H1 (cell line): Measurements from ENCODE around the gene CACNA2D3. TPM values are rescaled to one million over a fixed set of nuclear protein-coding genes. Genes with fewer than 3 reads are reported as not detected.

Experiments
- CTCF ChIA-PET: fragments of 300-600 bp; sonication (Branson Sonifier 250); formaldehyde crosslinking; loops from one replicate; lab custom pipeline; 2021; ENCODE audit not compliant: partially characterized antibody; lab: Charles Lee
- POLR2A ChIA-PET: fragments of 300-600 bp; sonication (Branson Sonifier 250); formaldehyde crosslinking; loops from one replicate; lab custom pipeline; 2021; ENCODE audit warnings: inconsistent platforms; ENCODE audit not compliant: partially characterized antibody; lab: Charles Lee
- DNase-seq, 2 experiments: peaks; one replicate each; pipeline versions ENCODE4 v3.0.0 to v3.0.0-alpha.2; 2010 to 2022; ENCODE audit warnings: low spot score in 2 of 2, low read depth in 1 of 2, mixed read lengths in 1 of 2
- FAIRE-seq: peaks from 2 replicates; lab custom pipeline; 2011; peaks lifted over from hg19 to GRCh38; lab: Jason Lieb, UNC
- H2AFZ ChIP-seq: 2 replicates; pipeline ENCODE4 v1.8.1; 2012; ENCODE audit warnings: low read length, inconsistent platforms
- H2AK5ac ChIP-seq: 2 replicates; pipeline ENCODE4 v1.6.1; 2013; ENCODE audit warnings: low read depth, low read length
- H2BK120ac ChIP-seq: replicated peaks from 2 replicates; pipeline ENCODE3; 2013; ENCODE audit warnings: low read depth, low read length, inconsistent platforms
- H2BK12ac ChIP-seq: 2 replicates; pipeline ENCODE4 v1.6.1; 2013; ENCODE audit warnings: low read depth, low read length
- H2BK15ac ChIP-seq: 2 replicates; pipeline ENCODE4 v1.6.1; 2013; ENCODE audit warnings: low read length
- H2BK20ac ChIP-seq: 2 replicates; pipeline ENCODE4 v1.6.1; 2013; ENCODE audit warnings: low read length
- H2BK5ac ChIP-seq: 2 replicates; pipeline ENCODE4 v1.6.1; 2013; ENCODE audit warnings: low read depth, low read length
- H3K14ac ChIP-seq: 2 replicates; pipeline ENCODE4 v1.6.1; 2013; ENCODE audit warnings: inconsistent platforms; ENCODE audit not compliant: insufficient read length
- H3K18ac ChIP-seq: 2 replicates; pipeline ENCODE4 v1.6.1; 2013; ENCODE audit warnings: low read length; ENCODE audit errors: extremely low read depth
- H3K23ac ChIP-seq: 2 replicates; pipeline ENCODE4 v1.6.1; 2013; ENCODE audit warnings: inconsistent platforms; ENCODE audit not compliant: insufficient read length
- H3K23me2 ChIP-seq: 2 replicates; pipeline ENCODE4 v1.6.1; 2013; ENCODE audit warnings: low read depth, low read length
- H3K27ac ChIP-seq: 2 replicates; pipeline ENCODE4 v1.6.1; 2011; ENCODE audit warnings: low read depth, low read length, inconsistent platforms
- H3K27me3 ChIP-seq, 4 experiments: replicated peaks in 1 of 4; 1 replicate in 1 of 4; 2 replicates in 3 of 4; pipeline versions ENCODE4 v1.6.1 to v1.8.1; 2011 to 2013; ENCODE audit warnings: low read length in 3 of 4, mild to moderate bottlenecking in 3 of 4, inconsistent platforms in 2 of 4, mixed read lengths in 2 of 4, moderate library complexity in 1 of 4; ENCODE audit not compliant: control insufficient read depth in 3 of 4, insufficient read depth in 3 of 4; ENCODE audit errors: extremely low read depth in 1 of 4
- H3K36me3 ChIP-seq, 4 experiments: 2 replicates each; pipeline versions ENCODE4 v1.6.1 to v1.8.1; 2011 to 2013; ENCODE audit warnings: mild to moderate bottlenecking in 4 of 4, low read length in 3 of 4, moderate library complexity in 2 of 4, control low read depth in 1 of 4, inconsistent platforms in 1 of 4; ENCODE audit not compliant: insufficient read depth in 4 of 4, control insufficient read depth in 2 of 4
- H3K4ac ChIP-seq: replicated peaks from 2 replicates; pipeline ENCODE3; 2013; ENCODE audit warnings: low read length, low read depth, mixed read lengths, inconsistent platforms; ENCODE audit not compliant: insufficient read length
- H3K4me1 ChIP-seq, 4 experiments: replicated peaks in 1 of 4; 1 replicate in 1 of 4; 2 replicates in 3 of 4; pipeline versions ENCODE4 v1.6.1 to v1.8.1; 2011 to 2013; ENCODE audit warnings: low read length in 3 of 4, inconsistent platforms in 2 of 4, mixed read lengths in 1 of 4; ENCODE audit not compliant: insufficient read depth in 4 of 4, control insufficient read depth in 3 of 4
- H3K4me2 ChIP-seq, 2 experiments: 2 replicates each; pipeline versions ENCODE4 v1.6.1 to v1.8.1; 2011 to 2013; ENCODE audit warnings: low read depth in 2 of 2, low read length in 2 of 2, control low read depth in 1 of 2, inconsistent platforms in 1 of 2, mild to moderate bottlenecking in 1 of 2; ENCODE audit not compliant: insufficient read depth in 1 of 2
- H3K4me3 ChIP-seq, 4 experiments: fragments of 200-600, 300-600 bp in 1 of 4; sonication (generic), shearing (Covaris generic), sonication (Bioruptor Twin) in 1 of 4; 2 replicates each; pipeline versions ENCODE4 v1.5.1 to v1.8.1; 2011 to 2016; ENCODE audit warnings: low read length in 4 of 4, low read depth in 3 of 4, control low read depth in 2 of 4, inconsistent platforms in 2 of 4, mild to moderate bottlenecking in 2 of 4, mixed read lengths in 1 of 4, moderate library complexity in 1 of 4; ENCODE audit not compliant: insufficient read depth in 2 of 4; ENCODE audit errors: extremely low read depth in 1 of 4
- H3K56ac ChIP-seq: replicated peaks from 2 replicates; pipeline ENCODE3; 2013; ENCODE audit warnings: low read depth, mild to moderate bottlenecking, mixed read lengths, low read length, inconsistent platforms; ENCODE audit not compliant: insufficient read length
- H3K79me1 ChIP-seq: 2 replicates; pipeline ENCODE4 v1.6.1; 2013; ENCODE audit warnings: low read depth, low read length, control low read depth
- H3K79me2 ChIP-seq, 2 experiments: 2 replicates each; pipeline versions ENCODE4 v1.6.1 to v1.8.1; 2012 to 2013; ENCODE audit warnings: low read length in 2 of 2, mild to moderate bottlenecking in 2 of 2, inconsistent platforms in 1 of 2; ENCODE audit not compliant: insufficient read depth in 2 of 2, control insufficient read depth in 1 of 2
- H3K9ac ChIP-seq, 4 experiments: replicated peaks in 1 of 4; 1 replicate in 1 of 4; 2 replicates in 3 of 4; pipeline versions ENCODE4 v1.6.1 to v1.8.1; 2011 to 2013; ENCODE audit warnings: low read depth in 3 of 4, low read length in 3 of 4, control low read depth in 2 of 4, mild to moderate bottlenecking in 2 of 4, moderate library complexity in 2 of 4, inconsistent platforms in 1 of 4; ENCODE audit errors: extremely low read depth in 1 of 4
- H3K9me3 ChIP-seq, 2 experiments: 2 replicates each; pipeline versions ENCODE4 v1.6.1 to v1.8.1; 2012 to 2013; ENCODE audit warnings: mild to moderate bottlenecking in 2 of 2, moderate library complexity in 2 of 2, control low read depth in 1 of 2, inconsistent platforms in 1 of 2, low read depth in 1 of 2, low read length in 1 of 2, mixed read lengths in 1 of 2; ENCODE audit not compliant: insufficient read depth in 2 of 2
- H4K20me1 ChIP-seq, 2 experiments: replicated peaks in 1 of 2; 2 replicates each; pipeline versions ENCODE3 to v1.8.1; 2011 to 2013; ENCODE audit warnings: inconsistent platforms in 2 of 2, low read length in 2 of 2, mild to moderate bottlenecking in 1 of 2; ENCODE audit not compliant: insufficient read depth in 2 of 2, control insufficient read depth in 1 of 2
- H4K5ac ChIP-seq: 2 replicates; pipeline ENCODE4 v1.6.1; 2013; ENCODE audit warnings: low read length, low read depth, mixed read lengths, inconsistent platforms; ENCODE audit not compliant: insufficient read length
- H4K8ac ChIP-seq: 2 replicates; pipeline ENCODE4 v1.8.0; 2013; ENCODE audit warnings: mild to moderate bottlenecking, moderate library complexity, low read length, inconsistent platforms; ENCODE audit not compliant: insufficient read depth; ENCODE audit errors: extremely low read depth
- H4K91ac ChIP-seq: replicated peaks from 2 replicates; pipeline ENCODE3; 2013; ENCODE audit warnings: low read length, mixed read lengths, inconsistent platforms; ENCODE audit not compliant: insufficient read length
- NRF1 ChIP-seq: IDR thresholded peaks from 2 replicates; pipeline ENCODE4 v1.6.1; 2011; ENCODE audit warnings: mild to moderate bottlenecking, low read depth, low read length, improper control_type of control experiment
- TAF1 ChIP-seq: IDR thresholded peaks from 2 replicates; pipeline ENCODE4 v1.6.1; 2011; ENCODE audit warnings: mild to moderate bottlenecking, low read depth, low read length
- WGBS, 2 experiments: shearing (Covaris generic) in 1 of 2; methylation state at CpG; one replicate each; pipeline versions ENCODE4 v1.1.6 to v1.1.7; 2013 to 2015; ENCODE audit warnings: low lambda C conversion rate in 2 of 2, mixed read lengths in 2 of 2, inconsistent platforms in 1 of 2, low coverage in 1 of 2, missing lambda C conversion rate in 1 of 2; ENCODE audit not compliant: insufficient replicate concordance in 2 of 2, insufficient coverage in 1 of 2, insufficient read length in 1 of 2; ENCODE audit errors: extremely low coverage in 1 of 2, missing lambda C conversion rate in 1 of 2; 5-methylcytosine and 5-hydroxymethylcytosine counted together
- polyA plus RNA-seq, 7 experiments: library from polyadenylated mRNA; depleted of rRNA in 3 of 7; stranded (reverse) in 5 of 7; unstranded in 2 of 7; fragments of >200 nt in 5 of 7; fragments of 200-250 nt in 2 of 7; gene quantifications; 1 replicate in 5 of 7; 2 replicates in 1 of 7; 4 replicates in 1 of 7; pipeline versions ENCODE4 v1.2.1 to v1.2.3, GENCODE V29; 2011 to 2013; ENCODE audit warnings: missing spikeins in 2 of 7, mixed read lengths in 2 of 7
- total RNA-seq: library from RNA; stranded (reverse); fragmentation: NEBNext Ultra II Directional; extraction: Animal tissue kit (Norgen Biotek cat#: 25700); gene quantifications from 2 replicates; pipeline ENCODE4 v1.2.1, GENCODE V29; 2021
- TF ChIP-seq, protein P1 (sequence below): IDR thresholded peaks from 2 replicates; pipeline ENCODE4 v1.6.1; 2011; ENCODE audit warnings: low read length, improper control_type of control experiment
- TF ChIP-seq, protein P2 (sequence below): IDR thresholded peaks from 2 replicates; pipeline ENCODE4 v1.6.1; 2012; ENCODE audit warnings: inconsistent platforms

The CACNA2D3 gene
- total and polyA plus RNA-seq, 2 of the 8 experiments (the other 6 are each of a cell fraction or from before 2014, with no cell fraction given): 1.5 to 1.8 TPM

DNA sequence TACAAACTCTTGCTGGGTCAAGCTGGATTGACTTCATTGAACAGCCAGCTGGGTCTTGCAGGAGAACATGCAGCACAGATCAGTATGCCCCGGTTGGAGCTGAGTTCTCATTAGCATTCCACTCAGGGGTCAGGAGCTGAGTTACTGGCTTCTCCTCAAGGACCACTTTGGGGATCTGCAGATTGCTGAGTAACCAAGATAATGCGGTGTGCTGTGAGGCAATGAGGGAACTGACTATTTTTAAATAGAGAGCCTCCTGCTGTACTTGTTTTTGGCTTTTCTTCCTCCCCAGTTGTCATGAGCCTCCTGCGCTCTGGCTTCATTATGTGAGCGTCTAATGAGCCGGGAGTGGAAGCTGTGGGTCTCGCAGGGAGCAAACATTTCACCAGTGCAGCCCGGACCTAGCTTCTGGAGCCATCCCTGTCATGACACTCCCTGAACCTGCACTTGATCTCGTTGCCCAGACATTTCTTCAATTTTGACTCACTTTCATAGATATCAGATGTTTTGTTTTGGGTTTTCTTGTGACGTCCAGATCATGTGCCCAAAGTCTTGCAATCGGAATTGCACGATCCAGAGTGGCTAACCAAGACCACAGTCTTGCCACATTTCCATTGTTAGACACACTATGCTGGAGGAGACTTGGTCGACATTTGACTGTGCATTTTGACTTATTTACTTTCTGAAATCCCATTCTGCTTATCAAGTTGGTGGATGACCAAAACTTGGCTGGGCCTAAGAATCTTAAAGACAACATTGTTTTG is 478.3 kb downstream of the CACNA2D3 start:
- FAIRE-seq: peak; percentile 50
- H3K9me3 ChIP-seq: no peaks in the 10 kb centered on the region
- H4K91ac ChIP-seq: no peak overlapping the region
- WGBS, 2 experiments: 85% methylated on average over 12 of the region's 12 CpGs; no CpG with 5 or more reads in 1 of the 2 experiments
- no peak overlapping the region for H2AK5ac ChIP-seq
- no peak overlapping the region for H2BK120ac ChIP-seq
- no peaks in the 10 kb centered on the region for H3K36me3 ChIP-seq
- no peak overlapping the region for H4K8ac ChIP-seq
- H3K27me3 ChIP-seq: 0 out of 7 replicates have a peak, but pooled peaks cover 0 to 3% (median 0%) of the 10 kb centered on the region in 4 experiments
- peak overlapping the region; percentile 55; the same call in 1 of the 2 replicates for H2AFZ ChIP-seq
- no peak overlapping the region for H3K4me3 ChIP-seq
- no peak overlapping the region for H2BK15ac ChIP-seq
- peak in 1 of 2 experiments; percentile 39 for DNase-seq
- ChIA-PET POLR2A (interaction anchor here (1.4 to 2.0 kb wide), 2 partner anchors 27 to 31 kb away, joined by 6 to 17 read pairs; no protein-coding TSS in a partner anchor), CTCF (interaction anchor here (0.6 to 2.7 kb wide), 3 partner anchors 48 to 159 kb away, joined by 3 to 9 read pairs (median 4); no protein-coding TSS in a partner anchor)
- no peak overlapping the region for H3K56ac ChIP-seq
- H3K4ac ChIP-seq: no peak overlapping the region
- no peak overlapping the region for H3K23ac ChIP-seq
- H2BK5ac ChIP-seq: no peak overlapping the region
- no peaks in the 10 kb centered on the region for H3K79me2 ChIP-seq
- H3K27ac ChIP-seq: no peak overlapping the region
- H2BK20ac ChIP-seq: no peak overlapping the region
- H3K9ac ChIP-seq: no peak overlapping the region
- H3K23me2 ChIP-seq: no peaks in the 10 kb centered on the region
- H3K14ac ChIP-seq: no peak overlapping the region
- H3K4me2 ChIP-seq: no peak overlapping the region
- no peak overlapping the region for H4K5ac ChIP-seq
- no peak overlapping the region for H2BK12ac ChIP-seq
- no peaks in the 10 kb centered on the region for H4K20me1 ChIP-seq
- H3K79me1 ChIP-seq: no peaks in the 10 kb centered on the region
- peaks cover 2 to 15% (median 6%) of the 10 kb centered on the region in 4 experiments; a peak in 6 of 7 replicates for H3K4me1 ChIP-seq
- H3K18ac ChIP-seq: no peak overlapping the region
- TF ChIP-seq TAF1: no peak
- TF ChIP-seq, protein P1, sequence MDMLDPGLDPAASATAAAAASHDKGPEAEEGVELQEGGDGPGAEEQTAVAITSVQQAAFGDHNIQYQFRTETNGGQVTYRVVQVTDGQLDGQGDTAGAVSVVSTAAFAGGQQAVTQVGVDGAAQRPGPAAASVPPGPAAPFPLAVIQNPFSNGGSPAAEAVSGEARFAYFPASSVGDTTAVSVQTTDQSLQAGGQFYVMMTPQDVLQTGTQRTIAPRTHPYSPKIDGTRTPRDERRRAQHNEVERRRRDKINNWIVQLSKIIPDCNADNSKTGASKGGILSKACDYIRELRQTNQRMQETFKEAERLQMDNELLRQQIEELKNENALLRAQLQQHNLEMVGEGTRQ: no peak
- TF ChIP-seq NRF1: no peak
- TF ChIP-seq, protein P2, sequence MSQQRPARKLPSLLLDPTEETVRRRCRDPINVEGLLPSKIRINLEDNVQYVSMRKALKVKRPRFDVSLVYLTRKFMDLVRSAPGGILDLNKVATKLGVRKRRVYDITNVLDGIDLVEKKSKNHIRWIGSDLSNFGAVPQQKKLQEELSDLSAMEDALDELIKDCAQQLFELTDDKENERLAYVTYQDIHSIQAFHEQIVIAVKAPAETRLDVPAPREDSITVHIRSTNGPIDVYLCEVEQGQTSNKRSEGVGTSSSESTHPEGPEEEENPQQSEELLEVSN: no peak
